Gastroesophageal sphincter (tissue), 3 donors: ENCODE measurements around the gene CLEC10A.

ENCODE experiments used
- CTCF ChIP-seq, 4 experiments: fragments of 200-600 bp in 2 of 4; fragments of 450-650 bp in 2 of 4; sonication (generic) in 1 of 4; IDR thresholded peaks; one replicate each; pipeline ENCODE4 v1.5.1; 2017 to 2019; ENCODE audit warnings: antibody characterized with exemption in 4 of 4, mild to moderate bottlenecking in 2 of 4, moderate library complexity in 2 of 4
- POLR2A ChIP-seq, 2 donors: fragments of 450-650 bp; IDR thresholded peaks; one replicate each; pipeline ENCODE4 v1.6.1; 2017; ENCODE audit warnings: antibody characterized with exemption in 2 of 2, mild to moderate bottlenecking in 2 of 2, moderate library complexity in 1 of 2
- POLR2AphosphoS5 ChIP-seq: sonication (generic); formaldehyde crosslinking; IDR thresholded peaks from one replicate; pipeline ENCODE4 v1.6.1; 2017; ENCODE audit warnings: antibody characterized with exemption

- TF ChIP-seq CTCF (IDR thresholded peaks at IDR 0.05): no peak
- TF ChIP-seq POLR2AphosphoS5: no peak
- TF ChIP-seq POLR2A (IDR thresholded peaks at IDR 0.05): no peak
These were observed 33.4 kb upstream of the CLEC10A start for GRCh38 chr17:7113273-7114071.
